Spleen (tissue), 11 donors: ENCODE measurements around the gene TMEM89. TPM values are rescaled to one million over a fixed set of nuclear protein-coding genes. Genes with fewer than 3 reads are reported as not detected.

Source experiments
- DNase-seq: peaks from one replicate; pipeline ENCODE4 v3.0.0-alpha.2; 2020
- H3K27ac ChIP-seq, 8 donors: fragments of 200-600 bp; sonication (generic) in 7 of 8; 1 replicate in 4 of 8; 2 replicates in 4 of 8; pipeline versions ENCODE4 v1.5.0 to v1.8.0; 2016 to 2021; ENCODE audit warnings: inconsistent platforms in 4 of 8, mild to moderate bottlenecking in 4 of 8, moderate library complexity in 1 of 8
- H3K27me3 ChIP-seq, 7 donors: fragments of 200-600 bp; sonication (generic) in 6 of 7; replicated peaks in 1 of 7; 1 replicate in 4 of 7; 2 replicates in 3 of 7; pipeline versions ENCODE4 v1.5.0 to v1.8.0; 2016 to 2021; ENCODE audit warnings: inconsistent platforms in 3 of 7, mild to moderate bottlenecking in 1 of 7
- H3K36me3 ChIP-seq, 6 donors: fragments of 200-600 bp; sonication (generic) in 5 of 6; 1 replicate in 4 of 6; 2 replicates in 2 of 6; pipeline versions ENCODE4 v1.5.0 to v1.8.0; 2016 to 2021; ENCODE audit warnings: inconsistent platforms in 2 of 6
- H3K4me1 ChIP-seq, 6 donors: fragments of 200-600 bp; sonication (generic) in 5 of 6; 1 replicate in 3 of 6; 2 replicates in 3 of 6; pipeline versions ENCODE4 v1.5.0 to v1.8.0; 2016 to 2021; ENCODE audit warnings: inconsistent platforms in 3 of 6
- H3K4me3 ChIP-seq, 8 donors: fragments of 200-600 bp; sonication (generic) in 7 of 8; 1 replicate in 4 of 8; 2 replicates in 4 of 8; pipeline versions ENCODE4 v1.5.0 to v1.8.0; 2016 to 2021; ENCODE audit warnings: inconsistent platforms in 4 of 8, mild to moderate bottlenecking in 4 of 8, moderate library complexity in 2 of 8
- H3K9me3 ChIP-seq, 8 donors: fragments of 200-600 bp; sonication (generic) in 7 of 8; 1 replicate in 4 of 8; 2 replicates in 4 of 8; pipeline versions ENCODE4 v1.5.0 to v1.8.0; 2016 to 2021; ENCODE audit warnings: inconsistent platforms in 4 of 8
- POLR2A ChIP-seq, 3 donors: fragments of 450-650 bp; IDR thresholded peaks; one replicate each; pipeline ENCODE4 v1.5.1; 2017; ENCODE audit warnings: antibody characterized with exemption in 3 of 3, mild to moderate bottlenecking in 1 of 3
- POLR2AphosphoS5 ChIP-seq, 3 donors: sonication (generic); formaldehyde crosslinking; IDR thresholded peaks; one replicate each; pipeline ENCODE4 v1.5.1; 2017; ENCODE audit warnings: antibody characterized with exemption in 3 of 3
- WGBS, 5 donors: extraction: QIAGEN DNeasy Blood & Tissue Kit in 3 of 5; methylation state at CpG; one replicate each; pipeline versions ENCODE4 v1.1.5 to v1.1.7; 2013 to 2018; 5-methylcytosine and 5-hydroxymethylcytosine counted together
- intact Hi-C: fragments of 100-400 bp; cut with DNase I; formaldehyde crosslinking; loops from one replicate; pipeline ENCODE4 v1.15.0; 2023; ENCODE audit warnings: low total_unique reads
- polyA plus RNA-seq, 3 donors: library from polyadenylated mRNA; stranded (reverse); fragments of 200-250 nt; gene quantifications; one replicate each; pipeline ENCODE4 v1.2.1, GENCODE V29; 2013
- total RNA-seq, 7 donors: library from RNA; depleted of rRNA in 3 of 7; stranded (reverse); fragments of >200 nt in 3 of 7; fragmentation: NEBNext Ultra II Directional in 4 of 7; extraction: Animal tissue kit (Norgen Biotek cat#: 25700) in 4 of 7; gene quantifications; one replicate each; pipeline versions ENCODE4 v1.1.0 to v1.2.1, GENCODE V29; 2016 to 2021
- TF ChIP-seq, protein P1 (sequence below), 11 experiments: fragments of 200-600 bp in 7 of 11; fragments of 450-650 bp in 4 of 11; sonication (generic) in 4 of 11; IDR thresholded peaks in 8 of 11; conservative IDR thresholded peaks in 3 of 11; 1 replicate in 7 of 11; 2 replicates in 4 of 11; pipeline versions ENCODE4 v1.4.0 to v1.8.0; 2016 to 2021; ENCODE audit warnings: antibody characterized with exemption in 11 of 11, inconsistent platforms in 4 of 11, mild to moderate bottlenecking in 1 of 11
- donor health status: healthy with polysubstance abuse.
- donor health status: DM: no; HTN: no; CAD: no; lungs with moderate emphysema.
- donor health status: DM: no; HTN: no; CAD: no.
- donor health status: Bipolar disorder and iron deficiency.
- donor health status: healthy.
- donor health status: DM: no; HTN: no; CAD: no.
- donor health status: DM: yes; HTN: yes; CAD: no.

The TMEM89 gene
- total and polyA plus RNA-seq, 10 donors, result 0.42 to 0.46 TPM; not detected in 8

DNA sequence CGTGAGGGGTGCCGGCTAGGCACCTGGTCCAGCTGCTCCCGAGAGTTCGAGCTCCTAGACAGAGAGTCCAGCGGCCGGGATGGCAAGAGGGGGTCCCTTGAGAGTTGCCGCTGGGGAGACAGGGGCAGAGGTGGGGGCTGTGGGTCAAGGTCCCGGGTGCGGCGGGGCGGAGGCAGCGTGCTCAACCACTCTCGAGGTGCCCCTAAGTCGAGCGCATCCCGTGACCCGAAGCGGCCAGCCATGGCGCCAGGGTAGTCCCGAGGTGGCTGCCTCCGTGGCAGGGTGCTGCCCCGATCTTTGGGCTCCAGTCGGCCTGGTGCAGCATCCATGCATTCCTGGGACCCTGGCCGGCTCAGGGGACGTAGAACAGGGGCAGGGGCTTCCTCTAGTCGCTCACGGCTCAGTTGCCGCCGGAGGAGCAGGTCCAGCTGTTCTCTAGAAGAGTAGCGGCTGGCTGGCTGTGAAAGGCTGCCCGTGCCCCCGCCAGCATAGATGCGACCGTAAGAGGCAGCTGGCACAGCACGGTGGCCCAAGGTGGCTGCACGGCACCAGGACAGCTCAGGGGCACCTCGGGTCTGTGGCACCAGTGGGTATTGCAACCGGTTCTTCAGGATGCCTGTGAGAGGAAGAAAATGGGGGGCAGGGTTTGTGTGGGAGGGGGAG, 18.5 kb upstream of the TMEM89 start:
- Histone ChIP-seq H3K9me3 (no peaks in the 10 kb centered on the region), H3K4me3 (no peak overlapping the region), H3K4me1 (peaks cover 5 to 16% (median 14%) of the 10 kb centered on the region in 6 donors), H3K36me3 (no peaks in the 10 kb centered on the region), H3K27me3 (peaks cover 0 to 6% (median 0%) of the 10 kb centered on the region in 7 donors), H3K27ac (no peak overlapping the region)
- no peak for DNase-seq
- intact Hi-C loops, result no loop called here
- 86 to 91% (median 90%) methylated on average over 16 to 38 of the region's 38 CpGs for WGBS, 5 donors
- TF ChIP-seq, protein P1, sequence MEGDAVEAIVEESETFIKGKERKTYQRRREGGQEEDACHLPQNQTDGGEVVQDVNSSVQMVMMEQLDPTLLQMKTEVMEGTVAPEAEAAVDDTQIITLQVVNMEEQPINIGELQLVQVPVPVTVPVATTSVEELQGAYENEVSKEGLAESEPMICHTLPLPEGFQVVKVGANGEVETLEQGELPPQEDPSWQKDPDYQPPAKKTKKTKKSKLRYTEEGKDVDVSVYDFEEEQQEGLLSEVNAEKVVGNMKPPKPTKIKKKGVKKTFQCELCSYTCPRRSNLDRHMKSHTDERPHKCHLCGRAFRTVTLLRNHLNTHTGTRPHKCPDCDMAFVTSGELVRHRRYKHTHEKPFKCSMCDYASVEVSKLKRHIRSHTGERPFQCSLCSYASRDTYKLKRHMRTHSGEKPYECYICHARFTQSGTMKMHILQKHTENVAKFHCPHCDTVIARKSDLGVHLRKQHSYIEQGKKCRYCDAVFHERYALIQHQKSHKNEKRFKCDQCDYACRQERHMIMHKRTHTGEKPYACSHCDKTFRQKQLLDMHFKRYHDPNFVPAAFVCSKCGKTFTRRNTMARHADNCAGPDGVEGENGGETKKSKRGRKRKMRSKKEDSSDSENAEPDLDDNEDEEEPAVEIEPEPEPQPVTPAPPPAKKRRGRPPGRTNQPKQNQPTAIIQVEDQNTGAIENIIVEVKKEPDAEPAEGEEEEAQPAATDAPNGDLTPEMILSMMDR (IDR thresholded peaks at IDR 0.05 in 8 of 11, conservative IDR thresholded peaks at IDR 0.05 in 3 of 11), result no peak
- TF ChIP-seq POLR2A (IDR thresholded peaks at IDR 0.05) (no peak), POLR2AphosphoS5 (IDR thresholded peaks at IDR 0.05) (no peak)

DNA sequence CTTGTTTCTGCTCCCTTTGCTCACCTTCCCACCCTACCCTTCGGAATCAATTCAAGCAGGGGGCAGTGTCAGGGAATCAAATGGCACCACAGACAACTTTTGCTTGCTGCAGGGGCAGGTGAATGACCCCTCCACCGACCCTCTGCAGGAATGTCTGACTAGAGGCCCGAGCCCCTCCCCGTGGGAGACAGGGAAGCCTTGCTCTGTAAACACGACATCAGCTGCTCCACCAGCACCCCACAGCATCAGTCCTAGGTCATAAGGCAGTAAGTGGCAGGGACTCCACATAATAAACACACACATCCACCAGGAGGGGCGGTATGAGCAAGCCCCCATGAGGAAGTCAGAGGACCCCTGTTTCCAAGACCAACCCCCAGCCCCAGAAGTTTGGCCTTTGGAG, 15.7 kb upstream of the TMEM89 start:
- no peak for DNase-seq
- H3K36me3 ChIP-seq, result peaks cover 0 to 15% (median 7%) of the 10 kb centered on the region in 6 donors
- 77 to 86% (median 81%) methylated on average over 6 of the region's 6 CpGs for WGBS, 5 donors
- TF ChIP-seq POLR2A (IDR thresholded peaks at IDR 0.05) (no peak), POLR2AphosphoS5 (IDR thresholded peaks at IDR 0.05) (no peak)
- TF ChIP-seq, protein P1 (IDR thresholded peaks at IDR 0.05 in 8 of 11, conservative IDR thresholded peaks at IDR 0.05 in 3 of 11), result no peak
- intact Hi-C loops, result no loop called here
- H3K4me1 ChIP-seq, result peaks cover 10 to 37% (median 27%) of the 10 kb centered on the region in 6 donors
- H3K4me3 ChIP-seq, result no peak overlapping the region
- no peak overlapping the region for H3K27ac ChIP-seq
- no peaks in the 10 kb centered on the region for H3K9me3 ChIP-seq
- peaks cover 0 to 6% (median 0%) of the 10 kb centered on the region in 7 donors for H3K27me3 ChIP-seq

DNA sequence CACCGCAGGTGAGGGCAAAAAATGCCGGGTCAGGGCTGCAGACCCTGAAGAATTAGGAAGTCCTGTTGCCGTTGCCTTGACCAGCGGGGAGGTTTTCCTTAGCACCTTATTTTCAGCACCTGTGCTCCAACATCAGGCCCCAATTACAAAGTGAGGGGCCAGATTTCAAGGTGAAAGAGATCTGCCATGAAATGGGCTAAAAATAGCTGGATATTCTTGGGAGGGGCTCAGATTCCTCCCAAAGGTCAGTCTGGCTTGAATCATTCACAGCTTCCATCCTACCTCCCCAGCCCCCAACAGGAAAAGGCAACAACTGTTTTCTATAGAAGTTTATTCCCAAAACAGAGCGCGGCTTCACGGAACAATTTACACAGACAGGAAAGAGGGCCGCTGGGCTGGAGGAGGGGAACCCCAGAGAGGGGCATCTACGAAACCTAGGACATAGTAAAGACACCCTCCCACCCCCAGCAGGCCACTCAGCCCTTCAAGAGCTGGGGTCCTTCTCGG, 14.6 kb upstream of the TMEM89 start:
- Histone ChIP-seq H3K27ac (peak overlapping the region in 6 of 8 donors; percentile 79 to 88 (median 82)), H3K4me3 (peak overlapping the region; percentile 73 to 98 (median 87)), H3K9me3 (no peaks in the 10 kb centered on the region), H3K4me1 (peaks cover 10 to 37% (median 27%) of the 10 kb centered on the region in 6 donors), H3K27me3 (peaks cover 0 to 4% (median 0%) of the 10 kb centered on the region in 7 donors), H3K36me3 (peaks cover 0 to 26% (median 9%) of the 10 kb centered on the region in 6 donors)
- intact Hi-C loops, result no loop called here
- no peak for TF ChIP-seq POLR2AphosphoS5 (IDR thresholded peaks at IDR 0.05)
- TF ChIP-seq, protein P1 (IDR thresholded peaks at IDR 0.05 in 8 of 11, conservative IDR thresholded peaks at IDR 0.05 in 3 of 11), result no peak
- TF ChIP-seq POLR2A (IDR thresholded peaks at IDR 0.05), result no peak
- 27 to 45% (median 39%) methylated on average over 8 to 10 of the region's 10 CpGs for WGBS, 5 donors
- DNase-seq, result no peak
